ENCODE measurements around the gene CDH4. TPM values are rescaled to one million over a fixed set of nuclear protein-coding genes. Genes with fewer than 3 reads are reported as not detected.

The CDH4 gene
- 1 to 10 TPM; 3.6 to 8.1 (median 4.7) TPM for polyA plus RNA-seq (ENCODE audit: insufficient read depth in 1 of 5, insufficient read length in 5 of 5, low replicate concordance in 1 of 5)
- long read RNA-seq, donor 1: 0 reads
- long read RNA-seq, donor 2: 0 reads
- long read RNA-seq, donor 3: 0 reads
- long read RNA-seq, donor 4: 0 reads
- long read RNA-seq, donor 5: 0 reads
- long read RNA-seq, donor 6: 0 reads
- long read RNA-seq, donor 7: 0 reads
- long read RNA-seq, donor 8: 0 reads

DNA sequence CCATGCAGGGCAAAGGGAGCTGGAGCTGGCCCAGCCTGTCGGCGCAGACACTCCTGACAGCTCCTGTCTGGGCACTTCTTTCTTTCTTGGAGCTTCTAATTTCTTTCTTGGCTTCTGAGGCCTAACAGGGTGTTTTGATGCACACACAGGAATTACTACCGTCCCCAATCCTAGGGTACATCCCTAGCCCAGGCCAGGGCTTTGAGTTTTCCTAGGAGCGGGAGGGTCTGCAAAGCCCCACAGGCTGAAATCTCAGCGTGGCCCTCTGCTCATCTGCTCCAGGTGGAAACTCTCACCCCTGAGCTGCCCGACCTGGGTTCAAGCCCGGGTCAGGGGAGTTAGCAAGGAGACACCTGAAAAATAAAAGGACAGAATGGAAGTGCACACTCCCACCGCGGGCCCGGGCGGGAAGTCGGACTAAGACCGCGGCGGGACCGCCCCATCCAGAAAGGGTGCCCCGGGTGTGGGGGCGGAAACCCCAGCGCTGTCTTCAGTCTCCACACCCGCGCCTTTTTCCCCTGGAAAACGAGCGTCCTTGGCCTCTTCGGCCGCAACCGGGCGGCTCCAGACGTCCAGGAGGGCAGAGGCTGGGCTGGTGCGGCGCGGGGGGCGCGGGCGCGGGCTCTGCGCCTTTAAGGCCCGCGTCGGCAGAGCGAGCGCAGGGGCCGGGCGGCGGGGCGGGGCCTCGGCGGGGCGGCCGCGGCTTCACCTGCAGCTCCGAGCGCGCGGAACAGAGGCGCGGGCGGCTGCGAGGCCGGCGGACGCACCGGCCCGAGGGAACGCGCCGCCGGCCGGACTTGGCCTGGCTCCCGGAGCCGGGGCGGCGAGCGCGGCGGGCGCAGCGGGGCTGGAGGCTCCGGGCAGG is at the start of gene CDH4:
Gene CDH4, plus strand, starts transcription at position 733 of the 865 bp plus-strand sequence.
- DNase-seq: no peak

DNA sequence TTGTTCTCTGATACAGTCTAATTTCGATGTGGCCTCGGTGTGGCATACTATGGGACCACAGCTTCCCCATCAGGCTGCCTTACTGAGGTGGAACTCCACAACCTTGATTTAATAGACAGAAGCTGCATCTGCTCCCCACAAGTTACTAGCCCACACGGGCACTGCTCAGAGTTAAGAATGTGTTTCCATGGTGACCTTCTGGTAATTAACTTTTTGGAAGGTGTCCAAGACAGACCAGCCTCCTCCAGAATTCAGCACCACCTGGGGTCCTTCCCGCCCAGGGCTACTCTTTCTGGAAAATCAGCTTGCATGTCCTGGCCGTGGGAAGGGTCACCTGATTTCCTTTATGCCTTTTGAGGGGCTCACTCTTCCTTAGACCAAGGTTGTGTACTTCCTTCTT is 48.7 kb upstream of the CDH4 start:
- no peak for DNase-seq

DNA sequence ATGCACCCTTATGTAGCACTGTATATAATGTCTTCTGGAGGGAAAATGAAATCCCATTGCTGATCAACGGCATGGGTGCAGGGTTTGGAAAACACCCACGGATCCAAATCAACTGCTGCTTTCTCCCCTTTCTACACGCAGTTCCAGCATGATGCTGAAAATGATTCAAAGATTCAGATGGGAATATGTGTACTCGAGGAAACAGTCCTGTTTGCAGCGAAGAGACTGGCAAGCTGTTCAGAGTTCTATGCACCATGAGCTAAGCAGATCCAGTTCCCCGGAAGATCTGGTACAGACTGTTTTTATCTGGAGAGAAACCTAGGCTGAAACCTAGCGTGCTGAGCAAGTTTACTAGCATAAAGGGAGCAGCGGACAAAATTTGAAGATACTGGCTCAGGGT is 47.9 kb upstream of the CDH4 start:
- DNase-seq: no peak

DNA sequence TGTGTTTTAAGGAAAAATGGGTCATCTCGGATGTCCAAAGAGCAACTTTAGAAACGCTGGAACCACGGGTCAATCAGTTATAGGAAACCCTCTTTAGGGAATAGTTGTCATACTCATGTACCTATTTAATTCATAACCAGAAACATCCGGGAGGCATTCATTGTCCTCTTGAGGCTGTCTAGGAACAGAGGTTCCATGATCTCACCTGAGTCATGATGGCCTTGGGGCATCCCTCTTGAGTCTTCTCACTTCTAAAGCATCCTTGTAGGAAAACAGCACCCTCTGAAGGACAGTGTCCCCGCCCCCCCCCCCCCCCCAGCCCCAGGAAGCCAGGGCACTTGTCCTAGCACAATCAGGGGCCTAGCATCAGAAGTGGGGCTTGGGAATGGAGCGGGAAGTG is 46.3 kb upstream of the CDH4 start:
- DNase-seq: no peak

DNA sequence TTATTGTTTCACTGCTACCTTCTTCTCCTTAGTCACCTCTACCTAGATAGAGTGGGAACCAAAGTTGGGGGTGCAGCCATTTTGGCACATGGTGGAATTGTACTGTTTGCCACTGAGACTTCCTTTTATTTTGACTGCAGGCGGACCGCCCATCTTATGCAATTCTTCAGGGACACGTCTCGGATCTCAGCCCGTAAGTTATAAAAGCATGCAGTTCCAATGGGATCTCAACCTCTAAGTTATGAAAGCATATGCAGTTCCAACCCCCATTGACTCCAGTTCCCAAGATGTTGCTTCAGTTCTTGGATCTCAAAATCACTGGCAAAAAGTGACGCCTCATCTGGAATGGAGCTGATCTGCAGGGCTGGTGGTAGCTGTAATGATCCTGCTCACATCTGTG is 41.2 kb upstream of the CDH4 start:
- DNase-seq: no peak

DNA sequence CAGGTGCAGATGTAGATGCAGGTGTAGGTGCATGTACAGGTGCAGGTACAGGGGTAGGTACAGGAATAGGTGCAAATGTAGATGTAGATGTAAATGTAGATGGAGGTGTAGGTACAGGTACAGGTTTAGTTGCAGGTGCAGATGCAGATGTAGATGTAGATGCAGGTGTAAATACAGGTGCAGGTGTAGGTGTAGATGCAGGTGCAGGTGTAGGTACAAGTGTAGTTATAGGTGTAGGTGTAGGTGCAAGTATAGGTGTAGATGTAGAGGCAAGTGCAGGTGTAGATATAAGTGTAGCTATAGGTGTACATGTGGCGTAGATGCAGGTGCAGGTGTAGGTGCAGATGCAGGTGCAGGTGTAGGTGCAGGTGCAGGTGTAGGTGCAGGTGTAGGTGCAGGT is 34.2 kb upstream of the CDH4 start:
- DNase-seq: no peak

DNA sequence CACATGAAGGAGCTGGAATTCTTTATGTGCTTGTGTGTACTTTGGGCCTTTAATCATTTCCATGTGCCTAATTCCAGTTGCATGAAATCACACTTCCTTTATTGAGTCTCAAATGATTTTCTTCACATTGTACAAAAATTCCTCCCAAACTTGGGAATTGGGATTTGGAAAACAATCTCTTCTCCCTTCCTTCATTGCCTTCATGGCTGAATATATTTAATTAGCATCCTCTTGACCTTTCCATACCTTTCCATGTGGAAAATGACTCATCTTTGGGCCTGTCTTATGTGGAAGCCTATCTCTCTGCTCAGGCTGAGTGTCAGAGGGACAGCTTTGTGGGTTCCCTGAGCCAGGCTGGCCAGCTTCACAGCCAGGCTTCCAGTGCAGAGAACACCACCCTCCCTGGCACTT is 33.0 kb upstream of the CDH4 start:
- DNase-seq: no peak

DNA sequence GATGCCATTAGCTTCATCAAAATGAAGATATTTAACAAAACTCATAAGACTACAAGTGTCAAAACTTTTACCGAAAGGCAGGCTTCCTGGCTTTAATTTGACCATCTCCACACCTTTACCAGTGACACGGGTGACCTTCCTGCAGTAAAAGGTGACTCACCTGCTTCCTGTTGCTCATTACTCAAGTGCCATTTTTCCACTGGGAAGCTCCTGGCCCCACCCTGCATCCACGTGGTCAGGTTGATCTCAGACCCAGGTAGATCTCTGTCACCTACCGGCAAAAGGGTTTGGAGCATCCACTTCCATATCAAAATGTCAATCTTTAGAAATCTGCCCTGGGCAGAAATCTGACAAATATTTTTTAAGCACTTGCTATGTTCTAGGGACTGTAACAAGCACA is 31.9 kb upstream of the CDH4 start:
- DNase-seq: no peak

DNA sequence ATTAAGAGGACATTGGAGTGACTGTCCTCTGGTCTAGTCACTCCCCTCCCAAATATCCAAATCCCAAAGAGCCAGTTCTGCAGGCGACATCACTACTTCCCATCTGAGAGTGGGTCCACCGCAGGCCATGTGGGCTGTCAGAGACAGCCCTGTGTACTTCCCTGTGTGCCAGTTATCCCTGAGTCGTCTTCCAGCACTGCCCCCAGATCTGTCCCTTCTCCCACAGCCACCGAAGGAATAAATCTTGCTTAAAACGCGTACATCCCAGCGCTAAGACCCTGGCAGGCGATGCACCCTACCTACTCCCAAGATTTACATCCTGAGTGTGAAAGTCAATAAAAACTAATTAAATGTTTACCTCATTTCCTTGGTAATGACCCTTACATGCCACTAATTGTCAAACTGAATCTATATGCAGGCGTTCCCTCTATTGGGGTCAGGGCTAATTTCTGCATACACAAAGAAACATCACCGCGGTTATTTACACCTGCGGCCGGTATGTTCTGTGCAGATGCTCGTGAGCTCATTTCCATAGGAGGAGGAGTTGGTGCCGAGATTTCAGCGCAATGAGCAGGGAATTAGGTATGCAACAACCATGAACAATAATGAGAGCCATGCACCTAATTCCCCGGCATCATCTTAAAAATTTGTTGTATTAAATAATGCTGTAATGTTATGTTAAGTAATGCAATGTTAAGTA is 31.3 kb upstream of the CDH4 start:
- no peak for DNase-seq

DNA sequence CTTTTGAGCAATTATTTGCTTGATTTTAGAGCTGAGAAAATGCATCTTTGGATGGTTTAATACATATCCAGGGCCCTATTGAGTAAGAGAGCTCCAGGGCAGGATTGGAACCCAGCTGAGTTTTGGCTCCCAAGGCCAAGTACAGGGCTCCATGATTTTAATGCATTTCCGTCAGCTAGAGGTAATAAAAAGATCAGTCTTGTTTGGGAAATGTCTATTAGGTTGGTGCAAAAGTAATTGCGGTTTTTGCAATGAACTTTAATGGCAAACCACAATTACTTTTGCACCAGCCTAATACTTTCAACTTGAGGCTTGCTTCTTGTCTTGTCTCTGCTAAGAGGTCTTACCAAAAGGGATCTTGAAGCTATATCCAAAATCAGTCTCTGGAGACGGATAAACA is 29.4 kb upstream of the CDH4 start:
- no peak for DNase-seq

DNA sequence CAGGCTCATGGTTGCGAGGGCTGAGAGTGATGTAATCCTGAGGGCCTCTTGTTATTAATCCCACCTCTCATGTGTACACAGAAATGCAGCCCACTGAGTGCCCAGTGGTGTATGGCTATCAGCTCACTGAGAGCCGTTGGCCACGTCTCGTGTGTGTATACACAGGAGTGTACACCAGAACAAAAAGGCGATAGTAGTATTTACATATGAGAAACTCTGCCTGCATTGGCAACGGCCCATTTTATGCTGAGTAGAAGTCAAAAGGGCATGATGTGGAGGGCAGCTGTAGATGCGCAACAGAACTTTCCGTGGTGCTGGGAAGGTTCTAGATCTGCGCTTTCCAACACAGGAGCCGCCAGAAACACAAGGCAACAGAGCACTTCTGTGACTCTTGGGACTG is 28.9 kb upstream of the CDH4 start:
- DNase-seq: no peak

DNA sequence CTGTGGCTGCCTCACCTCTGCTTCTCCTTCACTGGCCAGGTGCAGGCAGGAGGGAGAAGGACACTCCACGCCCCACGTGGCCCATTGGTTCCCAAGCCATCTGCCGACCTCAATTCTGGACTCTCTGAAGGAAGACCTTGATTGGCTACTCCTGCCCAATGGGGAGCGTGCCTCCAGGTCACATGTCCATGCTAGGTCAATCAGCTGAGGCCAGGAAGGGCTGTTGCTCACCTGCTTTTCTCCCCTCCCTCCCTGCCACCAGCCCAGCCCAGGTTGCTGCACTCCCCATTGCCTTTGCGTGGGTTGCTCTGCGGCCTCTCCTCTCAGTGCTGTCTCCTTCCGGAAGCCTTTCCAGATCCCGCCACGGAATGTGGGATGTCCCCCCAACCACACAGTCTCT is 21.9 kb upstream of the CDH4 start:
- no peak for DNase-seq

DNA sequence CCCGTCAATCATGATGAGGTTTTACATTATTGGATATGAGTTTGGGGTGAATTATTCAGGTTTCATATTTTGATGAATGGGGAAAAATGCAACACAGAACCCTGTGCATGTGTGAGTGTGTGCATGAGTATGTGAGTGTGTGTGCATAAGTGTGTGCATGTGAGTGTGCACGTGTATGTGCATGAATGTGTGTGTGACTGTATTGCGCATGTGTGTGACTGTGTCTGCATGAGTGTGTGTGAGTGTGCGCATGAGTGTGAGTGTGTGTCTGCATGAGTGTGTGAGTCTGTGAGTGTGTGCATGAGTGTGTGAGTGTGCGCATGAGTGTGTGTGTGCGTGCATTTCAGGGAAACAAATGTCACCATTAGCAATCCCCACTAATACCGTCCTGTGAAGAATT is 18.5 kb upstream of the CDH4 start:
- no peak for DNase-seq

DNA sequence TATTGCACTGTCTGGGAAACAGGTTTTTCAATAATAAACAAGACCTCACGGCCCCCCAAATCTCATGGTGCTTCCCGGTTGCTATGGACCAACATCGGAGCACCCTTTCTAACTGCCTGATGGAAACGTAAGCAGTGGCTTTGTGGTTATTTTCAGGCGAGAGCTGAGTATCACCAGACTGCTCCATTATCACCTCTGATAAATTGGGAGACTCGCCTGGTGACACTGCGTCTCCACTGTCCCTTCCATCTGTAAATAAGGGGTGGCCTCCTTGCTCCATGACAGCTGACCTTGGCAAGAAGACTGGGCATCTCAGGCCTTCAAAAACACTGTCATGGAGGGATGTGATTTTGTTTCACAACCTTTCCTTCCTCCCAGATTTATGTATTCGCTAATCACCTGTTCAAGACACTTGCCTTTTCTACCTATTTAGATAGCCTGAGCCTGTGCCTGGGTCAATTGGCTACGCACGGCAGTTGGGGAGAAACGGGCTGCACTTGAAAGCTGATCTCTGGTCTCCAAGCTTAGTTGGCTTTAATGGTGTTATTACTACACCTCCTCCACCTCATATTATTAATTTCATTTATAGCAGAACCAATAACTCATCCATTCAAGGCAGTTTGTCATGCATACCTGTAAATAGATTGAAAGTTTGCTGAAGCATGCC is 17.7 kb upstream of the CDH4 start:
- DNase-seq: no peak

DNA sequence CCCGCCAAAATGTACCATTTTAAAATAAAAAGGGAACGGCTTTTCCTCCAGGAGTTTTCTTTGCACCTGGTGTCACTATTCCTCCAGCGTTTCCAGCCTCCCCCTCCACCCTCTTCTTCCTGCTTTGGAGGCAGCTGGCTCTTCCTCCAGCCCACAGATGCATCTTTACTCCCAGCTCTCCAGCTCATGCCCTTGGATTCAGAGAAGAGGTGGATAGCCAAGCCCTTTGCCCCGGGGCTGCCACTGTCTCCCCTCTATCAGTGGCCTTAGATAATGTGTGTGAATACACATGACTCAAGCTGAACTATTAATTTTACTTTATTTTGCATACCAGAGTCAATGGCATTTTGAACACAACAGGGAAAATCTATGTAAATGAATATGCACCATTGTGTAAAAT is 15.3 kb upstream of the CDH4 start:
- no peak for DNase-seq

DNA sequence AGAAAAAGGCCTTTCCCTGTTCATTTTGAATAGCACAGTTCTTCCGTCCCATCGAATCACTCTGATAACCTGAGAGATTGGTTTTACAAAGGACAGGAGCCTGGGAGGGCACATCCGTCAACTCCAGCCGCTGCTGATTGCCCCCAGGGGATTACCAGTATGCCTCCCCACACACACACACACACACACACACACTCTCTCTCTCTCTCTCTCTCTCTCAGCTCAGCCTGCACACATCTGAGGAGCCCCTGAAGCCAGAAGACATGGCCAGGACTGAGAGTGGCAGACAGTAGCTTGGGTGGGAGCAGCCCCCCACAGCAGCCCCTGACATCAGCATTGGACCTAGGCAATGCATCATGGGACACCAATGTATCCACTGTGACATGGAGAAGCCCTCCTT is 13.2 kb upstream of the CDH4 start:
- DNase-seq: no peak

DNA sequence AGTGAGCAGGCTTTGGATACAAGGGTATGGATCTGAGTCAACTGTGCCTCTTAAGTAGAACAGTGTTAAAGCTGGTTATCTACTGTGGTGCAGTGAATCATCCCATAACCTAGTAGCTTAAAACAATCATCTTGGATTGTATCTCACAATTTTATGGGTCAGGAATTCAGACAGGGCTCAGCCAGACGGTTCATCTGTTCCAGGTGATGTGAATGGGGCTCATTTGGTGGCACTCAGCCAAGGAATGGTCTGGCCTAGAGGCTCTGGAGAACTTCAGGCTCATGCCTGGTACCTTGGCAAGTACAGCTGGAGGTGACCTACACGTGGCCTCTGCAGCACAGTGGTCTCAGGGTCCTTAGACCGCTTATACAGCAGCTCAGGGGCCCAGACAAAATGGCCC is 11.2 kb upstream of the CDH4 start:
- no peak for DNase-seq

DNA sequence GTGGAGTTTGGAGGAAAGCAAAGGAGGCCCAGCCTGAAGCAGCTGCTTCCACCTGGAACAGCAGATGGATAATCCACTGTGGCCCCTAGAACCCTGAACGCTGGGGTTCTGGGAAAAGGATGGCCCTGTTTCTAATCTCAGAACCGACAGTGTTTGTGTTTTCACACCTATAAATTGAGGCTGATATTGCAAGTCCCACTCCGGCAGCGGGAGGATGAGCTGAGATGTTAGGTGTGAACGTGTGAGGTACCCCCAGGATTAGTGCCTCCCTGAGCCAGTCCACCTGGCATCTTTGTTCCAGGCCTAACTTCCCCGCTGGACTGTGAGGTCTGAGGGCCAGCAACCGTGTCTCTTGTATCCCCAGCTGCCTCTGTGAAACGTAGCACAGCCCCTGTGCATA is 7.8 kb upstream of the CDH4 start:
- no peak for DNase-seq

DNA sequence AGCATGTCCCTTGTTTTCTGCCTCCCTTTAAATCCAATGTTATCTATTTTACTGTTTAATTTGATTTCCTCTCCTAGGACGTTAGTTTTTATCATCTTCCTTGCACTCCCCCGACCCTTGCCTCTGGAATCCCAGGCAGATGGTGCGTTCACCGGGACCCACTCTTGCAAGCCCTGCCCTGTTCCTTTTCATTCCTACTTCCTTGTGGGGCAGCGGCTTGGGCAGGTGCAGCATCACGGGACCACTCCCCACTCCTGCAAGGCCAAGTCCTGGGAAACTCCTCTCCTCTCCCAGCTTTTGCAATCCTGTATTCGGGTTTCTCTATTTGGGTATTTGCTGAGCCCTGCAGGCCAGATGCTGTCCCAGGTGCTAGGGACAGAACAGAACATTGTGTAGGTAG is 5.8 kb upstream of the CDH4 start:
- no peak for DNase-seq

DNA sequence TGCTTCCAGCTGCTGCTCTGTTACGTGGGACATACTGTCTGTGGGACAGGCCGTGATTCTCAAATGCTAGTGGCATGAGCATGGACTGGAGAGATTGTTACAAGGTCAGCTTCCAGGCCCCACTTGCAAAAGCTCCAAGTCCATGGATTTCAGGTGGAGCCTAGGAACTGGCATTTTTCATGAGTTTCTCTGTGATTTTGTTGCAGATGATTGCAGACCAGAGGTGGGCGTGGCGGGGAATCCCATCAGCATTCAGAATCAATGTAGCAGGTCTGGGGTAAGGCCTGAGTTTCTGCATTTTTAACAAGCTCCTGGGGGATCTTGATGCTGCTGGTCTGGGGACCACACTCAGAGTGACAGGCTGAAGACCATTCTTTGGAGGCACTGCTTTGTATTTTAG is 2.4 kb upstream of the CDH4 start:
- no peak for DNase-seq

DNA sequence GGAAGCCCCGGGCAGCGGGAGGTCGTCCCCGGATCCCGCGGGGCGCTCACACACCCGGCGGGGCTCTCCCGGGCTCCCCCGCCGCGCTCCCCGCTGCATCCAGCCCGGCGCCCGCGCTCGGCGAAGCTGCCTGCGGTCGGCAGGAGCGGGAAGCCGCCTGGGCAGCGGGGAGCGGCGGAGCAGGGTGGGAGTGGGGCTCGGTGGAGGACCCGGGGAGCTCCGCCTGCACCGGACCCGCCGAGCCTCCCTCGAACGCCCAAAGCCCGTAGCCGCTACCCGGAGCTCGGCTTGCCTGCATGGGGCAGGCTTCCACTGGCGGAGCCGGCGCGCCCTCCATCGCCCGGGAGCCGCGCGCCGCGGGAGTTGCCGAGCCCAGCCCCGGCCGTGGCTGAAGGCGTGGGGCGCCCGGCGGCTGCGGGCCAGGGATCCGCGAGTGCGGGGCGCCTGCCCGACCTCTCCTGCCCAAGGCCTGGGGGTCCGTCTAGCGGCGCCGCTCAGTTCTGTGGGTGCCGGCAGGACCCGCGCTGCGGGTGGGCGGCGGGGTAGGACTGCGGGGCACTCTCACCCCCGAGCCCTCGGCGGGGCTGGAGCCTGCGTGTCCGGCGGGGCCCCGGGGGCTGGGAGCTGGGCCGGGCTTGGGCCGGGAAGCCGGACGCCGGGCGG is 671 bp downstream of the CDH4 start:
- no peak for DNase-seq

DNA sequence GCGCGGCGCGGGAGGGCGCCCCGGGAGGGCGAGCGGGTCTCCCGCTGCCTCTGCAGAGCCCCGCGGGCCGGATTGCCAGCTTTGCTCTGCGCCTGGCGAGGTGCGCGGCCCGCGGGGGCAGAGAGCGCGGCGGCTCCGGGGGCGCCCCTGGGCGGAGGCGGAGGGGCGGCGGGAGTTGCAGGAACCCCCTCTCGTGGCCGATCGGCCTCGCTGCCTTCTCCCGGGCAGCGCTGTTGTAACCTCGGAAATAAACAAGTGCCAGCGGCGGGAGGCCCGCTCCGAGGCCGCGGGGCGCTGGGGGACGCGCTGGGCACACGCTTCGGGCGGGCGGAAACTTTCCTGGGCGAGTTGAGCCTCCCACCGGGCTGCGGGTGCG is 1.2 kb downstream of the CDH4 start:
- no peak for DNase-seq
